ENCODE data around the gene CALD1. TPM values are rescaled to one million over a fixed set of nuclear protein-coding genes. Genes with fewer than 3 reads are reported as not detected.

Gene CALD1
- total and polyA plus RNA-seq, 2 experiments from 2014 or later, result 22.6 to 135 TPM

DNA sequence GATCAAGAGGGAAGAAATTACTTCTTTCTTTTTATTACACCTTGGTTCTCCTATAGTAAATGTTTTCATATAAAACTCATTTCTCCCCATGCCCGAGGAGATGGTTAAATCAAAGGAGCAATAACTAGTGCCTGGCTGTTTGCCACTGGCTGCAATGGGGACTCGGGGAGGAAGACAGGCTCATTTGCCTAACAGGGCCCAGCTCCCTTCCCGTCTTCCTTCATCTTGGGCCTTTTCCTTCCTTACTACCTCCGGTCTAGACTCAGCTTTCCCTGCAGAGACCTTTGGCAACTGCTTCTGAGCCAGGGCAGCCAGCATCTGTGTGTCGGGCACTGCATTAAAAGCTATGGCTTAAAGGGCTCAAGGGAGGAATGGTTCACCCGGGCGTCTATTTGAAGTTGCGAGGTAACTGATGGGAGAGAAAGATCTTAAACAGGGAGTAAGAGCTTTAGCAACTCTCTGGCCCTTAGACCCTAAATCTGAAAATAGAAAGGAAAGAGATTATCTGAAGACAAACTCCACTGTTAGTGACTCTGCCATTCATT lies 63.5 kb downstream of the CALD1 start:
- TF ChIP-seq, protein P1, sequence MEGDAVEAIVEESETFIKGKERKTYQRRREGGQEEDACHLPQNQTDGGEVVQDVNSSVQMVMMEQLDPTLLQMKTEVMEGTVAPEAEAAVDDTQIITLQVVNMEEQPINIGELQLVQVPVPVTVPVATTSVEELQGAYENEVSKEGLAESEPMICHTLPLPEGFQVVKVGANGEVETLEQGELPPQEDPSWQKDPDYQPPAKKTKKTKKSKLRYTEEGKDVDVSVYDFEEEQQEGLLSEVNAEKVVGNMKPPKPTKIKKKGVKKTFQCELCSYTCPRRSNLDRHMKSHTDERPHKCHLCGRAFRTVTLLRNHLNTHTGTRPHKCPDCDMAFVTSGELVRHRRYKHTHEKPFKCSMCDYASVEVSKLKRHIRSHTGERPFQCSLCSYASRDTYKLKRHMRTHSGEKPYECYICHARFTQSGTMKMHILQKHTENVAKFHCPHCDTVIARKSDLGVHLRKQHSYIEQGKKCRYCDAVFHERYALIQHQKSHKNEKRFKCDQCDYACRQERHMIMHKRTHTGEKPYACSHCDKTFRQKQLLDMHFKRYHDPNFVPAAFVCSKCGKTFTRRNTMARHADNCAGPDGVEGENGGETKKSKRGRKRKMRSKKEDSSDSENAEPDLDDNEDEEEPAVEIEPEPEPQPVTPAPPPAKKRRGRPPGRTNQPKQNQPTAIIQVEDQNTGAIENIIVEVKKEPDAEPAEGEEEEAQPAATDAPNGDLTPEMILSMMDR (IDR thresholded peaks at IDR 0.05; ENCODE audit: low read depth, low read length), result no peak
- Histone ChIP-seq H3K4me1 (ENCODE audit: low read depth) (no peaks in the 10 kb centered on the region), H3K9me3 (ENCODE audit: low read depth) (no peaks in the 10 kb centered on the region), H3K27me3 (no peaks in the 10 kb centered on the region), H3K27ac (no peak overlapping the region), H3K4me3 (no peak overlapping the region), H3K36me3 (peaks cover 11% of the 10 kb centered on the region)
- no peak for DNase-seq (ENCODE audit: low read depth in 1 of 2, low spot score in 1 of 2)

DNA sequence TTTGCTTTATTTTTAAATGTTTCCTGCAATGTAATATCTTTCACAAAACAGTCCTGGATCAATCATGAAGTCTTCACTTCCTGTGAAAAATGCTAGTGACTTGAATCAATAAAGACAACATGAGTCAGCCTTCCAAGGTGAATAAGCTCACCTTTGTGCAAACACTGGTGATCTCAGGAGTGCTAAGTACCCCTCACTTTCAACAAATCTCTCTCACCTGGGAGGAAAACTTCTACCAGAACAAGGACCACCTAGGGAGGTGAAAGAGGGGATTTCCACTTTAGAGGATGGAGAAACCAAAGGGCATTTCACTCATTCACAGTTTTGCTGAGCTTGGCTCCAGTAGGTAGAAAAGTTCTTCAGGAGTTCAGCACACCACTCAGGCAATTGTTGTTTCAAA lies 64.8 kb downstream of the CALD1 start:
- no peak for DNase-seq (ENCODE audit: low read depth in 1 of 2, low spot score in 1 of 2)
- H3K27me3 ChIP-seq, result no peaks in the 10 kb centered on the region
- TF ChIP-seq, protein P1 (IDR thresholded peaks at IDR 0.05; ENCODE audit: low read depth, low read length), result no peak
- peaks cover 11% of the 10 kb centered on the region for H3K36me3 ChIP-seq
- no peak overlapping the region for H3K27ac ChIP-seq
- no peak overlapping the region for H3K4me3 ChIP-seq
- no peaks in the 10 kb centered on the region for H3K4me1 ChIP-seq (ENCODE audit: low read depth)
- H3K9me3 ChIP-seq (ENCODE audit: low read depth), result no peaks in the 10 kb centered on the region

DNA sequence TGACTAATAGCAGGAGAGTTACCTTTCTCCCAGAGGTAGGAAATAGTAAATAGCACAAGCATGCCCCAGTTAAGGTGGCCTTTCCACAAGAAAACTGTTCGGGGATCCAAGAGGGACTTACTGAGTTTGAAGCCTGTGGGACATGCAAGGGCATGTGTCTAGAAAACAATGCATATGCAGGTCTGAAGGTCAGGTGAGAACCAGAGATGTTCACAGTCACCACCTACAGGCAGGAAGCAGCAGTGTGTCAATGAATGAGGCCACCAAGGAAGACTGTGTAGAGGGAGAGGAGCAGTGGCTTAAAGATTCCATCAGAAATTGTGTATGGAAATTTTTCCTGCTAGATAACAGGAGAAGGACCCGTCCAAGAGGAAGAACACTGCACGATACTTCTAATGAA lies 66.0 kb downstream of the CALD1 start:
- no peaks in the 10 kb centered on the region for H3K9me3 ChIP-seq (ENCODE audit: low read depth)
- no peaks in the 10 kb centered on the region for H3K27me3 ChIP-seq
- no peak for DNase-seq (ENCODE audit: low read depth in 1 of 2, low spot score in 1 of 2)
- H3K4me3 ChIP-seq, result no peak overlapping the region
- H3K36me3 ChIP-seq, result peaks cover 11% of the 10 kb centered on the region
- TF ChIP-seq, protein P1 (IDR thresholded peaks at IDR 0.05; ENCODE audit: low read depth, low read length), result peak; percentile 24
- no peaks in the 10 kb centered on the region for H3K4me1 ChIP-seq (ENCODE audit: low read depth)
- no peak overlapping the region for H3K27ac ChIP-seq

DNA sequence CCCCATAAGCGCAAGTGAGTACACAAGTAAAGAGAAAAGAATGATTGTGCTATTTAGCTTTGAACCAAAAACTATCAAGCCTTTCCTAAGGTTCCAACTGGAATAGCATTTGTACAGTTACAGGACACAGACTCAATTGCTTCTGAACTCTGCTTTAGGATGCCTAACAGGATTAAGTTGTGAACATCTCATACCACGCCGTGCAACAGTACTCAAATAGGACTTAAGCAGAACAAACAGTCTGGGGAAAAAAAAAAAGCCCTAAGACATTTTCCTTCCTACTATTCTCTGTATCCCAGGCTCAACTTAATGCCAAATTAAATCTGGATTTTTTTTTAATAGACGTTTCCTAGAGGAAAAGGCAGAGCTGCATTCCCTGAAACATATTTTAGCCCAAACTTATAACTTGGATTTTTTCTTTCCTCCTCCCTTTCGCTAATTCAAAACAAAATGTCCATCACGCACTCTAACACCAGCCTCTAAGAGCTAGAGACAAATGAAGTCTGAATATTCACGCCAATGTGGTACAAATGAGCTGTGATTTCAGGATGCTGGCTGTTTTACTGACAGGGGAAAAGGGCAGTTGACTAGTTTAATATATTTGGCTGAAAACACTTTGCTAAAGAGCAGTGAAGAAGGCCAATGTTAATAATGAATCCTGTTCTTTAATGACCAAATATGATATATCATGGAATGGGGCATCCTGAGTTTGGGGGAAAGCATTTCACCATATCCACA lies 68.6 kb downstream of the CALD1 start:
- H3K9me3 ChIP-seq (ENCODE audit: low read depth), result no peaks in the 10 kb centered on the region
- H3K27ac ChIP-seq, result no peak overlapping the region
- H3K36me3 ChIP-seq, result peaks cover 11% of the 10 kb centered on the region
- TF ChIP-seq, protein P1 (IDR thresholded peaks at IDR 0.05; ENCODE audit: low read depth, low read length), result no peak
- DNase-seq (ENCODE audit: low read depth in 1 of 2, low spot score in 1 of 2), result no peak
- H3K4me1 ChIP-seq (ENCODE audit: low read depth), result no peaks in the 10 kb centered on the region
- H3K4me3 ChIP-seq, result no peak overlapping the region
- H3K27me3 ChIP-seq, result no peaks in the 10 kb centered on the region

DNA sequence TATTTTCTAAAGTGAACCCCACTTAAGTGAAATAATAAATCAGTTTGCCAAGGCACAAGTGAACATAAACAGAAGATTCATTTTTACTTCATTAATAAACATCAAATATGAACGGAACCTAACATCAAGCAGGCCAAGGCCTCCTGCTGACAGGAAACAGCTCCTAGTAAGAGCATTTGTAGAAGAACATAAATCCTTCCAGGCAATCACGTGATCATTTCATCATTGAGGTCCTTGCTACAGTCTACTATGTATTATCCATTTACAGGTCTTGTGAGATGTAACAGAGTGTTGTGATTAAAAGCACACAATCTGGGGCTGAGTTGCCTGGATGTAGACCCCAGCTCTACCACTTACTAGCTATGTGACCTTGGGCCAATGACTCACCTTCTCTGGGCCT lies 70.6 kb downstream of the CALD1 start:
- Histone ChIP-seq H3K27ac (no peak overlapping the region), H3K27me3 (no peaks in the 10 kb centered on the region), H3K4me3 (no peak overlapping the region), H3K36me3 (peaks cover under 1% of the 10 kb centered on the region), H3K9me3 (ENCODE audit: low read depth) (no peaks in the 10 kb centered on the region), H3K4me1 (ENCODE audit: low read depth) (no peaks in the 10 kb centered on the region)
- no peak for DNase-seq (ENCODE audit: low read depth in 1 of 2, low spot score in 1 of 2)
- TF ChIP-seq, protein P1 (IDR thresholded peaks at IDR 0.05; ENCODE audit: low read depth, low read length), result no peak

All from cardiac muscle cell (in vitro differentiated cells and primary cell).